ENCODE results near the gene IL3. TPM values are rescaled to one million over a fixed set of nuclear protein-coding genes. Genes with fewer than 3 reads are reported as not detected.

Gene IL3
- total and polyA plus RNA-seq, 9 of the 15 experiments (the other 6 are each of a cell fraction or from before 2014, with no cell fraction given) = not detected

GRCh38 chr5:132103332-132103951 lies 43.0 kb downstream of the IL3 start (continued):
- TF ChIP-seq ARID2 (IDR thresholded peaks at IDR 0.05) (no peak), THRB (CRISPR knock-in tag; conservative IDR thresholded peaks at IDR 0.05) (no peak), HNRNPLL (IDR thresholded peaks at IDR 0.05; ENCODE audit: low read depth, low read length, poor library complexity, severe bottlenecking) (no peak), RAD21 (CRISPR knock-in tag; conservative IDR thresholded peaks at IDR 0.05 in 1 of 2, IDR thresholded peaks at IDR 0.05 in 1 of 2) (0 out of 4 replicates have a peak, but pooled peaks of 1 of the 2 experiments have one; percentile 5), MECOM (CRISPR knock-in tag; IDR thresholded peaks at IDR 0.05) (no peak), ARID1B (IDR thresholded peaks at IDR 0.05) (peak; percentile 84), MED1 (CRISPR knock-in tag; IDR thresholded peaks at IDR 0.05; ENCODE audit: borderline replicate concordance) (no peak), SLC30A9 (CRISPR knock-in tag; IDR thresholded peaks at IDR 0.05) (no peak), RBBP5 (IDR thresholded peaks at IDR 0.05; ENCODE audit: borderline replicate concordance, insufficient read depth, low read length, poor library complexity, severe bottlenecking) (peak; percentile 77), ZNF184 (CRISPR knock-in tag; IDR thresholded peaks at IDR 0.05) (no peak), SIRT6 (IDR thresholded peaks at IDR 0.05; ENCODE audit: low read depth, low read length) (no peak), SIX5 (IDR thresholded peaks at IDR 0.05; ENCODE audit: borderline replicate concordance in 1 of 2, insufficient read depth in 1 of 2, low read depth in 1 of 2, low read length in 2 of 2) (no peak), ZNF316 (IDR thresholded peaks at IDR 0.05) (peak; percentile 63; the same call in 1 of the 2 replicates), C11orf30 (IDR thresholded peaks at IDR 0.05; ENCODE audit: low read depth) (peak; percentile 81), MITF (IDR thresholded peaks at IDR 0.05) (no peak), HES1 (IDR thresholded peaks at IDR 0.05; ENCODE audit: low read depth) (peak; percentile 98), STAT5B (CRISPR knock-in tag; IDR thresholded peaks at IDR 0.05) (no peak), NR2F6 (CRISPR knock-in tag; IDR thresholded peaks at IDR 0.05) (no peak), FOXJ2 (tag; IDR thresholded peaks at IDR 0.05) (0 out of 2 replicates have a peak, but pooled peaks have one; percentile 37), ZKSCAN8 (CRISPR knock-in tag; IDR thresholded peaks at IDR 0.05) (peak; percentile 75), TCF3 (CRISPR knock-in tag; IDR thresholded peaks at IDR 0.05) (0 out of 2 replicates have a peak, but pooled peaks have one; percentile 13), ESRRB (CRISPR knock-in tag; IDR thresholded peaks at IDR 0.05; ENCODE audit: borderline replicate concordance) (no peak), ELF4 (CRISPR knock-in tag; IDR thresholded peaks at IDR 0.05) (no peak), ZNF280A (IDR thresholded peaks at IDR 0.05; ENCODE audit: low read depth, partially characterized antibody) (no peak), GTF2F1 (IDR thresholded peaks at IDR 0.05; ENCODE audit: low read depth, low read length) (no peak)

Measured in K562 (cell line).